GM18498 (cell line): ENCODE measurements around the gene AGTRAP.
A peak's percentile ranks its signal among the peaks of the same experiment; 100 is the strongest.

ENCODE experiments used
- ATAC-seq: cut with Tn5 transposase; IDR thresholded peaks from one replicate; pipeline ENCODE4 v1.9.1; 2021; ENCODE audit warnings: mild to moderate bottlenecking, moderate library complexity; ENCODE audit not compliant: unreplicated experiment

Gene AGTRAP

GRCh38 chr1:11705596-11705995, 30.3 kb upstream of the AGTRAP start:
- ATAC-seq, result no peak

- no peak for ATAC-seq
These were observed 29.6 kb upstream of the AGTRAP start for GRCh38 chr1:11706292-11706691.

GRCh38 chr1:11707621-11708276, 28.2 kb upstream of the AGTRAP start:
- no peak for ATAC-seq

- ATAC-seq, result no peak
These were observed 27.2 kb upstream of the AGTRAP start for GRCh38 chr1:11708554-11709350.

GRCh38 chr1:11711490-11711889, 24.4 kb upstream of the AGTRAP start:
- ATAC-seq, result no peak

- ATAC-seq, result no peak
These were observed 23.7 kb upstream of the AGTRAP start for GRCh38 chr1:11712285-11712684.

- ATAC-seq, result no peak
These were observed 22.8 kb upstream of the AGTRAP start for GRCh38 chr1:11713095-11713494.

GRCh38 chr1:11714831-11715575, 20.9 kb upstream of the AGTRAP start:
- no peak for ATAC-seq

GRCh38 chr1:11719313-11720032, 16.5 kb upstream of the AGTRAP start:
- peak; percentile 54 for ATAC-seq

- ATAC-seq, result no peak
These were observed 15.9 kb upstream of the AGTRAP start for GRCh38 chr1:11720033-11720376.

GRCh38 chr1:11720525-11720924, 15.4 kb upstream of the AGTRAP start:
- no peak for ATAC-seq

- no peak for ATAC-seq
These were observed 14.6 kb upstream of the AGTRAP start for GRCh38 chr1:11721311-11721710.

GRCh38 chr1:11722538-11722937, 13.4 kb upstream of the AGTRAP start:
- no peak for ATAC-seq

- no peak for ATAC-seq
These were observed 10.3 kb upstream of the AGTRAP start for GRCh38 chr1:11725616-11726015.

GRCh38 chr1:11727119-11727518, 8.8 kb upstream of the AGTRAP start:
- ATAC-seq, result no peak

GRCh38 chr1:11728126-11728806, 7.7 kb upstream of the AGTRAP start:
- no peak for ATAC-seq

GRCh38 chr1:11729155-11729497, 6.8 kb upstream of the AGTRAP start:
- no peak for ATAC-seq

- no peak for ATAC-seq
These were observed 6.2 kb upstream of the AGTRAP start for GRCh38 chr1:11729498-11730428.

GRCh38 chr1:11730429-11730891, 5.5 kb upstream of the AGTRAP start:
- ATAC-seq, result no peak
